ENCODE data around the gene ADAM12. TPM values are rescaled to one million over a fixed set of nuclear protein-coding genes. Genes with fewer than 3 reads are reported as not detected.

The ADAM12 gene
- polyA plus RNA-seq, 1 of the 3 experiments (the other 2 are of a cell fraction), result 25.0 TPM

DNA sequence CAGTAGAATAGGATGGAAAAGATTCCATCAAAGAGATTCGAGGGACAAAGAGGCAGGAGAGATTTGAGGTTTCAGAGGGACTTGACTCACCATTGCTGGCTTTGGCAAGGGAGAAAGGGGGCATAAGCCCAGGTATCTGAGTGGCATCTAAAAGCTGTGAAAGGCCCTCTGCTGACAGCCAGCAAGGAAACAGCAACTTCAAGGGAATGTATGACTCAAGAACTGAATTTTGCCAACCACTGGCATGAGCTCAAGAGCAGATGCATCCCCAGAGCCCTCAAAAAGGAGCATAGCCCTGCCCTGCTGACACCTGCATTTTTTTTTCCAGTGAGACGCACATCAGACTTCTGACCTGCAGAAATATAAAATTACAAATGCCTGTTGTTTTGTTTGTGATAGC, 19.6 kb upstream of the ADAM12 start:
- no peaks in the 10 kb centered on the region for H3K9me3 ChIP-seq
- CTCF ChIA-PET, result interaction anchor here (0.8 to 1.8 kb wide), 3 partner anchors 20 to 473 kb away, joined by 3 to 5 read pairs (median 5); no protein-coding TSS in a partner anchor
- no peak for DNase-seq

More for the DNA sequence above, 19.6 kb upstream of the ADAM12 start:
- no peak for TF ChIP-seq RAD21 (IDR thresholded peaks at IDR 0.05; ENCODE audit: low read length)
- TF ChIP-seq, protein P1, sequence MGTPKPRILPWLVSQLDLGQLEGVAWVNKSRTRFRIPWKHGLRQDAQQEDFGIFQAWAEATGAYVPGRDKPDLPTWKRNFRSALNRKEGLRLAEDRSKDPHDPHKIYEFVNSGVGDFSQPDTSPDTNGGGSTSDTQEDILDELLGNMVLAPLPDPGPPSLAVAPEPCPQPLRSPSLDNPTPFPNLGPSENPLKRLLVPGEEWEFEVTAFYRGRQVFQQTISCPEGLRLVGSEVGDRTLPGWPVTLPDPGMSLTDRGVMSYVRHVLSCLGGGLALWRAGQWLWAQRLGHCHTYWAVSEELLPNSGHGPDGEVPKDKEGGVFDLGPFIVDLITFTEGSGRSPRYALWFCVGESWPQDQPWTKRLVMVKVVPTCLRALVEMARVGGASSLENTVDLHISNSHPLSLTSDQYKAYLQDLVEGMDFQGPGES (IDR thresholded peaks at IDR 0.05; ENCODE audit: low read depth, low read length), result no peak
- TF ChIP-seq, protein P2, sequence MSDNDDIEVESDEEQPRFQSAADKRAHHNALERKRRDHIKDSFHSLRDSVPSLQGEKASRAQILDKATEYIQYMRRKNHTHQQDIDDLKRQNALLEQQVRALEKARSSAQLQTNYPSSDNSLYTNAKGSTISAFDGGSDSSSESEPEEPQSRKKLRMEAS (IDR thresholded peaks at IDR 0.05; ENCODE audit: low read depth), result peak; percentile 61
- TF ChIP-seq SIN3A (IDR thresholded peaks at IDR 0.05; ENCODE audit: borderline replicate concordance, low read depth, low read length), result no peak
- no peak for TF ChIP-seq ELF1 (IDR thresholded peaks at IDR 0.05)
- TF ChIP-seq, protein P3, sequence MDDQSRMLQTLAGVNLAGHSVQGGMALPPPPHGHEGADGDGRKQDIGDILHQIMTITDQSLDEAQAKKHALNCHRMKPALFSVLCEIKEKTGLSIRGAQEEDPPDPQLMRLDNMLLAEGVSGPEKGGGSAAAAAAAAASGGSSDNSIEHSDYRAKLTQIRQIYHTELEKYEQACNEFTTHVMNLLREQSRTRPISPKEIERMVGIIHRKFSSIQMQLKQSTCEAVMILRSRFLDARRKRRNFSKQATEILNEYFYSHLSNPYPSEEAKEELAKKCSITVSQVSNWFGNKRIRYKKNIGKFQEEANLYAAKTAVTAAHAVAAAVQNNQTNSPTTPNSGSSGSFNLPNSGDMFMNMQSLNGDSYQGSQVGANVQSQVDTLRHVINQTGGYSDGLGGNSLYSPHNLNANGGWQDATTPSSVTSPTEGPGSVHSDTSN (IDR thresholded peaks at IDR 0.05), result peak; percentile 75
- peak; percentile 59 for TF ChIP-seq JUND (IDR thresholded peaks at IDR 0.05)
- TF ChIP-seq EP300 (IDR thresholded peaks at IDR 0.05; ENCODE audit: borderline replicate concordance in 1 of 2, low read depth in 1 of 2, low read length in 1 of 2), result peak in 1 of 2 experiments; percentile 63; a peak in 2 of 4 replicates
- TF ChIP-seq FOXM1 (IDR thresholded peaks at IDR 0.05; ENCODE audit: low read depth), result no peak
- no peak for TF ChIP-seq SMC3 (IDR thresholded peaks at IDR 0.05; ENCODE audit: low read depth, low read length)
- TF ChIP-seq EZH2phosphoT487 (IDR thresholded peaks at IDR 0.05; ENCODE audit: borderline replicate concordance, low read depth), result no peak
- peak; percentile 77 for TF ChIP-seq TCF12 (IDR thresholded peaks at IDR 0.05)
- TF ChIP-seq TEAD4 (IDR thresholded peaks at IDR 0.05; ENCODE audit: borderline replicate concordance, insufficient read depth), result peak; percentile 59; the same call in 1 of the 2 replicates
- no peak for TF ChIP-seq CHD2 (IDR thresholded peaks at IDR 0.05; ENCODE audit: low read length, partially characterized antibody)
- TF ChIP-seq NFIC (IDR thresholded peaks at IDR 0.05; ENCODE audit: borderline replicate concordance), result peak; percentile 87
- TF ChIP-seq FOSL2 (IDR thresholded peaks at IDR 0.05; ENCODE audit: borderline replicate concordance, low read depth), result peak; percentile 70; the same call in 1 of the 2 replicates
- TF ChIP-seq, protein P4, sequence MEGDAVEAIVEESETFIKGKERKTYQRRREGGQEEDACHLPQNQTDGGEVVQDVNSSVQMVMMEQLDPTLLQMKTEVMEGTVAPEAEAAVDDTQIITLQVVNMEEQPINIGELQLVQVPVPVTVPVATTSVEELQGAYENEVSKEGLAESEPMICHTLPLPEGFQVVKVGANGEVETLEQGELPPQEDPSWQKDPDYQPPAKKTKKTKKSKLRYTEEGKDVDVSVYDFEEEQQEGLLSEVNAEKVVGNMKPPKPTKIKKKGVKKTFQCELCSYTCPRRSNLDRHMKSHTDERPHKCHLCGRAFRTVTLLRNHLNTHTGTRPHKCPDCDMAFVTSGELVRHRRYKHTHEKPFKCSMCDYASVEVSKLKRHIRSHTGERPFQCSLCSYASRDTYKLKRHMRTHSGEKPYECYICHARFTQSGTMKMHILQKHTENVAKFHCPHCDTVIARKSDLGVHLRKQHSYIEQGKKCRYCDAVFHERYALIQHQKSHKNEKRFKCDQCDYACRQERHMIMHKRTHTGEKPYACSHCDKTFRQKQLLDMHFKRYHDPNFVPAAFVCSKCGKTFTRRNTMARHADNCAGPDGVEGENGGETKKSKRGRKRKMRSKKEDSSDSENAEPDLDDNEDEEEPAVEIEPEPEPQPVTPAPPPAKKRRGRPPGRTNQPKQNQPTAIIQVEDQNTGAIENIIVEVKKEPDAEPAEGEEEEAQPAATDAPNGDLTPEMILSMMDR (IDR thresholded peaks at IDR 0.05), result 0 out of 2 replicates have a peak, but pooled peaks have one; percentile 6
- WGBS (ENCODE audit: low lambda C conversion rate), result 56% methylated on average over 2 of the region's 2 CpGs
- Histone ChIP-seq H3K9me2 (no peaks in the 10 kb centered on the region), H4K20me1 (ENCODE audit: insufficient read depth) (no peaks in the 10 kb centered on the region), H3F3A (replicated peaks; ENCODE audit: insufficient read depth) (no peaks in the 10 kb centered on the region), H3K79me2 (ENCODE audit: insufficient read depth) (no peaks in the 10 kb centered on the region), H3K4me1 (ENCODE audit: control insufficient read depth in 1 of 2, insufficient read depth in 2 of 2, low read depth in 1 of 2, low read length in 1 of 2) (peaks cover 0 to 12% of the 10 kb centered on the region in 2 experiments; a peak in 2 of 4 replicates), H3K36me3 (replicated peaks in 1 of 2; ENCODE audit: control insufficient read depth in 1 of 2, insufficient read depth in 2 of 2, low read length in 1 of 2) (no peaks in the 10 kb centered on the region), H3K9ac (no peak overlapping the region), H2AFZ (ENCODE audit: low read depth) (no peak overlapping the region), H3K4me3 (ENCODE audit: low read depth in 2 of 2, low read length in 1 of 2) (no peak overlapping the region), H3K27me3 (ENCODE audit: insufficient read depth) (no peaks in the 10 kb centered on the region), H3K4me2 (no peak overlapping the region), H3K27ac (ENCODE audit: low read depth in 2 of 2, low read length in 1 of 2) (no peak overlapping the region)
- POLR2A ChIA-PET, result no interaction called here

All from SK-N-SH (cell line).